HepG2 (cell line): Measurements from ENCODE around the gene WDR82. TPM values are rescaled to one million over a fixed set of nuclear protein-coding genes. Genes with fewer than 3 reads are reported as not detected.

Experiments used
- ARNT2 ChIP-seq: sonication (generic); formaldehyde crosslinking; IDR thresholded peaks from 2 replicates; pipeline ENCODE4 v1.8.0; 2022; ENCODE audit warnings: mild to moderate bottlenecking, low read depth, missing genetic modification reagents, moderate library complexity
- MAZ ChIP-seq, 2 experiments: sonication (generic) in 1 of 2; formaldehyde crosslinking in 1 of 2; IDR thresholded peaks; 2 replicates each; pipeline versions ENCODE4 v1.5.0 to v1.6.1; 2012 to 2020; ENCODE audit warnings: low read depth in 2 of 2, mild to moderate bottlenecking in 2 of 2, borderline replicate concordance in 1 of 2, improper control_type of control experiment in 1 of 2, low read length in 1 of 2, missing genetic modification reagents in 1 of 2, moderate library complexity in 1 of 2
- MYC ChIP-seq: sonication (generic); formaldehyde crosslinking; IDR thresholded peaks from 2 replicates; pipeline ENCODE4 v1.9.0; 2021; ENCODE audit warnings: missing genetic modification reagents, borderline replicate concordance
- SNAI1 ChIP-seq: sonication (generic); formaldehyde crosslinking; IDR thresholded peaks from 2 replicates; pipeline ENCODE4 v1.5.0; 2020; ENCODE audit warnings: mild to moderate bottlenecking, missing genetic modification reagents, borderline replicate concordance
- ZNF274 ChIP-seq: sonication (generic); formaldehyde crosslinking; IDR thresholded peaks from 2 replicates; pipeline ENCODE4 v1.5.1; 2020; ENCODE audit warnings: mild to moderate bottlenecking, missing genetic modification reagents
- polyA plus RNA-seq, 8 experiments: library from polyadenylated mRNA; depleted of rRNA in 3 of 8; stranded (reverse) in 7 of 8; unstranded in 1 of 8; fragments of >200 nt; fragmentation: Illumina TruSeq in 4 of 8; extraction: Trizol in 4 of 8; gene quantifications; 2 replicates each; pipeline versions ENCODE4 v1.2.1 to v1.2.3, GENCODE V29; 2011 to 2016; ENCODE audit warnings: low read depth in 4 of 8, missing spikeins in 1 of 8, mixed read lengths in 1 of 8; ENCODE audit not compliant: insufficient read depth in 1 of 8
- total RNA-seq, 5 experiments: library from RNA; depleted of rRNA; stranded (reverse); fragments of >200 nt; fragmentation: Illumina TruSeq; extraction: Trizol; gene quantifications; 2 replicates each; pipeline ENCODE4 v1.2.3, GENCODE V29; 2016; ENCODE audit warnings: low read depth in 1 of 5
- TF ChIP-seq, protein P1 (sequence below): sonication (generic); formaldehyde crosslinking; IDR thresholded peaks from 2 replicates; pipeline ENCODE4 v1.5.0; 2020; ENCODE audit warnings: missing genetic modification reagents
- TF ChIP-seq, protein P2 (sequence below): sonication (generic); formaldehyde crosslinking; IDR thresholded peaks from 2 replicates; pipeline ENCODE4 v1.8.1; 2023; ENCODE audit warnings: missing genetic modification reagents, inconsistent platforms, borderline replicate concordance
- TF ChIP-seq, protein P3 (sequence below): sonication (generic); formaldehyde crosslinking; IDR thresholded peaks from 2 replicates; pipeline ENCODE4 v1.4.0; 2020; ENCODE audit warnings: missing genetic modification reagents
- TF ChIP-seq, protein P4 (sequence below): fragments of 450-650 bp; IDR thresholded peaks from 2 replicates; pipeline ENCODE4 v1.6.1; 2017; ENCODE audit warnings: mild to moderate bottlenecking
- TF ChIP-seq, protein P5 (sequence below): IDR thresholded peaks from 2 replicates; pipeline ENCODE4 v1.6.1; 2016

Gene WDR82
- total and polyA plus RNA-seq, 2 of the 13 experiments (the other 11 are each of a cell fraction or from before 2014, with no cell fraction given): 39.1 to 59.5 TPM

DNA sequence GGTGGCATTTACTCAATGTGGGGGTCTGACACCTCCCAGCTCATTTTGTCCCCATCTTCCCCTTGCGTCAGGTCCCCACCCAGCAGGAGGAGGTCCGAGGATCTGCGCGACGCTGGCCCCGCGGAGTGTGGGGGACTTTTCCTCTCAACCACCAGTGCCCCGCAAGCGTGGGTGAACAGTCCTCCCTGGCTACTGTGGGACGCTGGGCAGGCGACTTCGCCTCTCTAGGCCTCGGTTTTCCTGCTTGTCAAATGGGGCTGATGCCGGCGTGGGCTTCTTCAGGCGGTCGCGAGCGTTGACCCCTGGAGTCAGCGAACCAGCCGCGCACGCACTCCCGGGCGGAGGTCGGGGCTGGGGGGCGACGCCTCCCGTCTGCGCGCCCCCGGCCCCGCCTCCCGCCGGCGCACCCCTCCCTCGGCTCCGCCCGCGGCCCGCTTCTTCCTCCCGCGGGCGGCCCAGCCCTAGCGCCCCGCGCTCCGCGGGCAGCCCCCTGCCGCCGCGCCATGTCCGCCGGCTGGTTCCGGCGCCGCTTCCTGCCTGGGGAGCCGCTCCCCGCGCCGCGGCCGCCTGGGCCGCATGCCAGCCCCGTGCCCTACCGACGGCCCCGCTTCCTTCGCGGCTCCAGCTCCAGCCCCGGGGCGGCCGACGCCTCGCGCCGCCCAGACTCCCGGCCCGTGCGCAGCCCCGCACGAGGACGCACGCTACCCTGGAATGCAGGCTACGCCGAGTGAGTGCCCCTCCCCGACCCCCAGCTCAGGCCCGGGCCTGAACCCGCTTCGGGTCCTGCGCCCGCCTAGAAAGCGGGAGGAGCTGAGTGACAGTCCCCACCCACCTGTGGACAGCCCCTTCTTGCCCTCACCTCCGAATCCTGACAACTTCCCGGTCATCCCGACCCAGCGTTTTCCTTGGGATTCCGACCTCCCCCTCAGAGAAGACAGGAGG, 32.9 kb downstream of the WDR82 start, which contains the start of gene PPM1M (continued):
- TF ChIP-seq, protein P1, sequence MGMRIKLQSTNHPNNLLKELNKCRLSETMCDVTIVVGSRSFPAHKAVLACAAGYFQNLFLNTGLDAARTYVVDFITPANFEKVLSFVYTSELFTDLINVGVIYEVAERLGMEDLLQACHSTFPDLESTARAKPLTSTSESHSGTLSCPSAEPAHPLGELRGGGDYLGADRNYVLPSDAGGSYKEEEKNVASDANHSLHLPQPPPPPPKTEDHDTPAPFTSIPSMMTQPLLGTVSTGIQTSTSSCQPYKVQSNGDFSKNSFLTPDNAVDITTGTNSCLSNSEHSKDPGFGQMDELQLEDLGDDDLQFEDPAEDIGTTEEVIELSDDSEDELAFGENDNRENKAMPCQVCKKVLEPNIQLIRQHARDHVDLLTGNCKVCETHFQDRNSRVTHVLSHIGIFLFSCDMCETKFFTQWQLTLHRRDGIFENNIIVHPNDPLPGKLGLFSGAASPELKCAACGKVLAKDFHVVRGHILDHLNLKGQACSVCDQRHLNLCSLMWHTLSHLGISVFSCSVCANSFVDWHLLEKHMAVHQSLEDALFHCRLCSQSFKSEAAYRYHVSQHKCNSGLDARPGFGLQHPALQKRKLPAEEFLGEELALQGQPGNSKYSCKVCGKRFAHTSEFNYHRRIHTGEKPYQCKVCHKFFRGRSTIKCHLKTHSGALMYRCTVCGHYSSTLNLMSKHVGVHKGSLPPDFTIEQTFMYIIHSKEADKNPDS (CRISPR knock-in tag): no peak
- TF ChIP-seq ARNT2: peak; percentile 75; the same call in 1 of the 2 replicates
- TF ChIP-seq SNAI1 (CRISPR knock-in tag): no peak
- 0 out of 2 replicates have a peak, but pooled peaks have one; percentile 32 for TF ChIP-seq ZNF274 (CRISPR knock-in tag)
- TF ChIP-seq, protein P2, sequence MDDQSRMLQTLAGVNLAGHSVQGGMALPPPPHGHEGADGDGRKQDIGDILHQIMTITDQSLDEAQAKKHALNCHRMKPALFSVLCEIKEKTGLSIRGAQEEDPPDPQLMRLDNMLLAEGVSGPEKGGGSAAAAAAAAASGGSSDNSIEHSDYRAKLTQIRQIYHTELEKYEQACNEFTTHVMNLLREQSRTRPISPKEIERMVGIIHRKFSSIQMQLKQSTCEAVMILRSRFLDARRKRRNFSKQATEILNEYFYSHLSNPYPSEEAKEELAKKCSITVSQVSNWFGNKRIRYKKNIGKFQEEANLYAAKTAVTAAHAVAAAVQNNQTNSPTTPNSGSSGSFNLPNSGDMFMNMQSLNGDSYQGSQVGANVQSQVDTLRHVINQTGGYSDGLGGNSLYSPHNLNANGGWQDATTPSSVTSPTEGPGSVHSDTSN (CRISPR knock-in tag): 0 out of 2 replicates have a peak, but pooled peaks have one; percentile 53
- TF ChIP-seq, protein P3, sequence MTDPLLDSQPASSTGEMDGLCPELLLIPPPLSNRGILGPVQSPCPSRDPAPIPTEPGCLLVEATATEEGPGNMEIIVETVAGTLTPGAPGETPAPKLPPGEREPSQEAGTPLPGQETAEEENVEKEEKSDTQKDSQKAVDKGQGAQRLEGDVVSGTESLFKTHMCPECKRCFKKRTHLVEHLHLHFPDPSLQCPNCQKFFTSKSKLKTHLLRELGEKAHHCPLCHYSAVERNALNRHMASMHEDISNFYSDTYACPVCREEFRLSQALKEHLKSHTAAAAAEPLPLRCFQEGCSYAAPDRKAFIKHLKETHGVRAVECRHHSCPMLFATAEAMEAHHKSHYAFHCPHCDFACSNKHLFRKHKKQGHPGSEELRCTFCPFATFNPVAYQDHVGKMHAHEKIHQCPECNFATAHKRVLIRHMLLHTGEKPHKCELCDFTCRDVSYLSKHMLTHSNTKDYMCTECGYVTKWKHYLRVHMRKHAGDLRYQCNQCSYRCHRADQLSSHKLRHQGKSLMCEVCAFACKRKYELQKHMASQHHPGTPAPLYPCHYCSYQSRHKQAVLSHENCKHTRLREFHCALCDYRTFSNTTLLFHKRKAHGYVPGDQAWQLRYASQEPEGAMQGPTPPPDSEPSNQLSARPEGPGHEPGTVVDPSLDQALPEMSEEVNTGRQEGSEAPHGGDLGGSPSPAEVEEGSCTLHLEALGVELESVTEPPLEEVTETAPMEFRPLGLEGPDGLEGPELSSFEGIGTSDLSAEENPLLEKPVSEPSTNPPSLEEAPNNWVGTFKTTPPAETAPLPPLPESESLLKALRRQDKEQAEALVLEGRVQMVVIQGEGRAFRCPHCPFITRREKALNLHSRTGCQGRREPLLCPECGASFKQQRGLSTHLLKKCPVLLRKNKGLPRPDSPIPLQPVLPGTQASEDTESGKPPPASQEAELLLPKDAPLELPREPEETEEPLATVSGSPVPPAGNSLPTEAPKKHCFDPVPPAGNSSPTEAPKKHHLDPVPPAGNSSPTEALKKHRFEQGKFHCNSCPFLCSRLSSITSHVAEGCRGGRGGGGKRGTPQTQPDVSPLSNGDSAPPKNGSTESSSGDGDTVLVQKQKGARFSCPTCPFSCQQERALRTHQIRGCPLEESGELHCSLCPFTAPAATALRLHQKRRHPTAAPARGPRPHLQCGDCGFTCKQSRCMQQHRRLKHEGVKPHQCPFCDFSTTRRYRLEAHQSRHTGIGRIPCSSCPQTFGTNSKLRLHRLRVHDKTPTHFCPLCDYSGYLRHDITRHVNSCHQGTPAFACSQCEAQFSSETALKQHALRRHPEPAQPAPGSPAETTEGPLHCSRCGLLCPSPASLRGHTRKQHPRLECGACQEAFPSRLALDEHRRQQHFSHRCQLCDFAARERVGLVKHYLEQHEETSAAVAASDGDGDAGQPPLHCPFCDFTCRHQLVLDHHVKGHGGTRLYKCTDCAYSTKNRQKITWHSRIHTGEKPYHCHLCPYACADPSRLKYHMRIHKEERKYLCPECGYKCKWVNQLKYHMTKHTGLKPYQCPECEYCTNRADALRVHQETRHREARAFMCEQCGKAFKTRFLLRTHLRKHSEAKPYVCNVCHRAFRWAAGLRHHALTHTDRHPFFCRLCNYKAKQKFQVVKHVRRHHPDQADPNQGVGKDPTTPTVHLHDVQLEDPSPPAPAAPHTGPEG (CRISPR knock-in tag): peak; percentile 84; the same call in 1 of the 2 replicates
- TF ChIP-seq, protein P4, sequence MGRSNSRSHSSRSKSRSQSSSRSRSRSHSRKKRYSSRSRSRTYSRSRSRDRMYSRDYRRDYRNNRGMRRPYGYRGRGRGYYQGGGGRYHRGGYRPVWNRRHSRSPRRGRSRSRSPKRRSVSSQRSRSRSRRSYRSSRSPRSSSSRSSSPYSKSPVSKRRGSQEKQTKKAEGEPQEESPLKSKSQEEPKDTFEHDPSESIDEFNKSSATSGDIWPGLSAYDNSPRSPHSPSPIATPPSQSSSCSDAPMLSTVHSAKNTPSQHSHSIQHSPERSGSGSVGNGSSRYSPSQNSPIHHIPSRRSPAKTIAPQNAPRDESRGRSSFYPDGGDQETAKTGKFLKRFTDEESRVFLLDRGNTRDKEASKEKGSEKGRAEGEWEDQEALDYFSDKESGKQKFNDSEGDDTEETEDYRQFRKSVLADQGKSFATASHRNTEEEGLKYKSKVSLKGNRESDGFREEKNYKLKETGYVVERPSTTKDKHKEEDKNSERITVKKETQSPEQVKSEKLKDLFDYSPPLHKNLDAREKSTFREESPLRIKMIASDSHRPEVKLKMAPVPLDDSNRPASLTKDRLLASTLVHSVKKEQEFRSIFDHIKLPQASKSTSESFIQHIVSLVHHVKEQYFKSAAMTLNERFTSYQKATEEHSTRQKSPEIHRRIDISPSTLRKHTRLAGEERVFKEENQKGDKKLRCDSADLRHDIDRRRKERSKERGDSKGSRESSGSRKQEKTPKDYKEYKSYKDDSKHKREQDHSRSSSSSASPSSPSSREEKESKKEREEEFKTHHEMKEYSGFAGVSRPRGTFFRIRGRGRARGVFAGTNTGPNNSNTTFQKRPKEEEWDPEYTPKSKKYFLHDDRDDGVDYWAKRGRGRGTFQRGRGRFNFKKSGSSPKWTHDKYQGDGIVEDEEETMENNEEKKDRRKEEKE: no peak
- 0 out of 2 replicates have a peak, but pooled peaks have one; percentile 23 for TF ChIP-seq MAZ (IDR thresholded peaks at IDR 0.05; ENCODE audit: borderline replicate concordance, low read depth, low read length)
- TF ChIP-seq MAZ (CRISPR knock-in tag; IDR thresholded peaks at IDR 0.05; ENCODE audit: low read depth): no peak
- peak; percentile 62 for TF ChIP-seq MYC (CRISPR knock-in tag)
- TF ChIP-seq, protein P5, sequence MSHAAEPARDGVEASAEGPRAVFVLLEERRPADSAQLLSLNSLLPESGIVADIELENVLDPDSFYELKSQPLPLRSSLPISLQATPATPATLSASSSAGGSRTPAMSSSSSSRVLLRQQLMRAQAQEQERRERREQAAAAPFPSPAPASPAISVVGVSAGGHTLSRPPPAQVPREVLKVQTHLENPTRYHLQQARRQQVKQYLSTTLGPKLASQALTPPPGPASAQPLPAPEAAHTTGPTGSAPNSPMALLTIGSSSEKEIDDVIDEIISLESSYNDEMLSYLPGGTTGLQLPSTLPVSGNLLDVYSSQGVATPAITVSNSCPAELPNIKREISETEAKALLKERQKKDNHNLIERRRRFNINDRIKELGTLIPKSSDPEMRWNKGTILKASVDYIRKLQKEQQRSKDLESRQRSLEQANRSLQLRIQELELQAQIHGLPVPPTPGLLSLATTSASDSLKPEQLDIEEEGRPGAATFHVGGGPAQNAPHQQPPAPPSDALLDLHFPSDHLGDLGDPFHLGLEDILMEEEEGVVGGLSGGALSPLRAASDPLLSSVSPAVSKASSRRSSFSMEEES (CRISPR knock-in tag): 0 out of 2 replicates have a peak, but pooled peaks have one; percentile 23
